Thoracic aorta (tissue), 2 donors: Measurements from ENCODE around the gene RPE. TPM values are rescaled to one million over a fixed set of nuclear protein-coding genes. Genes with fewer than 3 reads are reported as not detected.

ENCODE experiments used
- ATAC-seq: fragments of 150-250 bp; one replicate; pipeline ENCODE4 v1.8.0; 2017; ENCODE audit warnings: low read depth; ENCODE audit not compliant: insufficient number of reproducible peaks, low FRiP score
- DNase-seq: peaks from one replicate; pipeline ENCODE4 v3.0.0-alpha.2; 2020; ENCODE audit warnings: low spot score
- H3K27ac ChIP-seq, 2 donors: fragments of 200-600 bp; sonication (generic); 1 replicate in 1 of 2; 2 replicates in 1 of 2; pipeline ENCODE4 v1.5.1; 2016; ENCODE audit warnings: mild to moderate bottlenecking in 2 of 2, moderate library complexity in 2 of 2
- H3K27me3 ChIP-seq: fragments of 200-600 bp; sonication (generic); replicated peaks from 2 replicates; pipeline ENCODE4 v1.6.0; 2016; ENCODE audit warnings: mild to moderate bottlenecking; ENCODE audit not compliant: insufficient read depth
- H3K36me3 ChIP-seq: fragments of 200-600 bp; sonication (generic); one replicate; pipeline ENCODE4 v1.5.1; 2016
- H3K4me1 ChIP-seq, 2 donors: fragments of 200-600 bp; sonication (generic); 1 replicate in 1 of 2; 2 replicates in 1 of 2; pipeline versions ENCODE4 v1.5.1 to v1.6.0; 2016; ENCODE audit warnings: low read depth in 2 of 2, mild to moderate bottlenecking in 1 of 2; ENCODE audit not compliant: control insufficient read depth in 1 of 2
- H3K4me3 ChIP-seq: fragments of 200-600 bp; sonication (generic); 2 replicates; pipeline ENCODE4 v1.5.1; 2016; ENCODE audit warnings: mild to moderate bottlenecking
- H3K9me3 ChIP-seq: fragments of 200-600 bp; sonication (generic); 2 replicates; pipeline ENCODE4 v1.5.1; 2016
- total RNA-seq, 2 donors: library from RNA; depleted of rRNA; stranded (reverse); fragments of >200 nt; gene quantifications; one replicate each; pipeline versions ENCODE4 v1.1.0 to v1.2.3, GENCODE V29; 2016
- TF ChIP-seq, protein P1 (sequence below): fragments of 200-600 bp; sonication (generic); IDR thresholded peaks from one replicate; pipeline ENCODE4 v1.5.1; 2019; ENCODE audit warnings: antibody characterized with exemption

The RPE gene
- total RNA-seq, 2 donors from 2014 or later: 27.1 to 84.9 TPM

DNA sequence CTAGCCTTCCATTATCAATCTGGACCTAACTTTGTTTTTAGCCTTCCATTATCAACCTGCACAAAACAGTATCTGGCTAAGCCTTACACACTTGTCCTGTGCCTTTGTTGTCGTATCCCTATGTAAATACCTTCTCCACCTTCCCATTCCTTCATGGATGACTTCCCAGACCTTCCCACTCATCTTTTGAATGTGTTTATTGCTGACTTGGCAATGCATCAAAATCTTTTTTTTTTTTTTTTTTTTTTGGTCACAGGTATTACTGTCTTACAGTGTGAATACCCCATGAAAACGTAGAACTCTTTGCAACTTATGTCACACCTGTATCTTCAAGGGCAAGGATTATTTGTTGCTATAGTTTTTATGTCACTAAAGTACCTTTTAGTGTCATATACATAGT is 25.7 kb downstream of the RPE start:
- Histone ChIP-seq H3K9me3 (no peaks in the 10 kb centered on the region), H3K27ac (no peak overlapping the region), H3K4me1 (no peaks in the 10 kb centered on the region), H3K27me3 (no peaks in the 10 kb centered on the region), H3K36me3 (peaks cover 4% of the 10 kb centered on the region), H3K4me3 (no peak overlapping the region)
- TF ChIP-seq, protein P1, sequence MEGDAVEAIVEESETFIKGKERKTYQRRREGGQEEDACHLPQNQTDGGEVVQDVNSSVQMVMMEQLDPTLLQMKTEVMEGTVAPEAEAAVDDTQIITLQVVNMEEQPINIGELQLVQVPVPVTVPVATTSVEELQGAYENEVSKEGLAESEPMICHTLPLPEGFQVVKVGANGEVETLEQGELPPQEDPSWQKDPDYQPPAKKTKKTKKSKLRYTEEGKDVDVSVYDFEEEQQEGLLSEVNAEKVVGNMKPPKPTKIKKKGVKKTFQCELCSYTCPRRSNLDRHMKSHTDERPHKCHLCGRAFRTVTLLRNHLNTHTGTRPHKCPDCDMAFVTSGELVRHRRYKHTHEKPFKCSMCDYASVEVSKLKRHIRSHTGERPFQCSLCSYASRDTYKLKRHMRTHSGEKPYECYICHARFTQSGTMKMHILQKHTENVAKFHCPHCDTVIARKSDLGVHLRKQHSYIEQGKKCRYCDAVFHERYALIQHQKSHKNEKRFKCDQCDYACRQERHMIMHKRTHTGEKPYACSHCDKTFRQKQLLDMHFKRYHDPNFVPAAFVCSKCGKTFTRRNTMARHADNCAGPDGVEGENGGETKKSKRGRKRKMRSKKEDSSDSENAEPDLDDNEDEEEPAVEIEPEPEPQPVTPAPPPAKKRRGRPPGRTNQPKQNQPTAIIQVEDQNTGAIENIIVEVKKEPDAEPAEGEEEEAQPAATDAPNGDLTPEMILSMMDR: no peak
- ATAC-seq: no peak
- no peak for DNase-seq

GRCh38 chr2:210034087-210034683 is 31.7 kb downstream of the RPE start:
- Histone ChIP-seq H3K4me3 (no peak overlapping the region), H3K27ac (no peak overlapping the region), H3K9me3 (no peaks in the 10 kb centered on the region), H3K27me3 (no peaks in the 10 kb centered on the region), H3K4me1 (no peaks in the 10 kb centered on the region), H3K36me3 (no peaks in the 10 kb centered on the region)
- ATAC-seq (no peak), DNase-seq (no peak)
- TF ChIP-seq, protein P1: no peak

DNA sequence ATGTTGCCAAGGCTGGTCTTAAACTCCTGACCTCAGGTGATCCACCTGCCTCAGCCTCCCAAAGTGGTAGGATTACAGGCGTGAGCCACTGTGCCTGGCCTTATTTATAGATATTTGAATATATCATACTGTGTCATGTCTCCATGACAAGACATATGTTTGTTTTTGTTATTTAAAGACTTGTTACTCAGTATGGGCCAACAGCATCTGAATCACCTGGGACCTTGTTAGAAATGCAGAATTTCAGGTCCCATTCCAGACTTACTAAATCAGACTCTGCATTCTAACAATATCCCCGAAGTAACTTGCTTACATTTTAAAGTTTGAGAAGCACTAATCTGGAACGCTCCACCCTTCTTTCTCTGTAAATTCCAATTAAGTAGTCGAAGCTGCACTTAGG is 33.2 kb downstream of the RPE start:
- H3K27ac ChIP-seq: no peak overlapping the region
- no peak for ATAC-seq
- TF ChIP-seq, protein P1: no peak

DNA sequence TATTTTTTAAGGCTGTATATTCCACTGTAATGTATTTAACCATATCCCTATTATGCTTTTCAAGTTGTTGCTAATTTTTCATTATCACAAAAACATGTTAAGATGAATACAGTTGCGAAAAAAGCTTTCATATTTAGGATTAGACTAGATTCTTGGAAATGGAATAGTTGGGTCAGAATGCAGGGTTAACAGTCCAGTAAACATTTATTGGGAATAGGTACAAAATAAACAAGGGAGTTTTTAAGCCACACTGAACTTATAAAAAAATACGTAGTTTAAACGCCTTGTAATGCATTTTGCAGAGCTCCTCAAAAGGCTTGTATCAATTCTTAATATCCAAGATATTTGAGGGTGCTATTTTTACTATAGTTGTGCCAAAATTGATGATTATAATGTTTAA is 35.6 kb downstream of the RPE start:
- no peaks in the 10 kb centered on the region for H3K36me3 ChIP-seq
- DNase-seq: no peak
- no peak overlapping the region for H3K4me3 ChIP-seq
- H3K9me3 ChIP-seq: no peaks in the 10 kb centered on the region
- H3K27ac ChIP-seq: no peak overlapping the region
- TF ChIP-seq, protein P1: no peak
- no peaks in the 10 kb centered on the region for H3K27me3 ChIP-seq
- H3K4me1 ChIP-seq: no peaks in the 10 kb centered on the region
- ATAC-seq: no peak

More for the DNA sequence above, 33.2 kb downstream of the RPE start:
- Histone ChIP-seq H3K9me3 (no peaks in the 10 kb centered on the region), H3K27me3 (no peaks in the 10 kb centered on the region), H3K4me1 (no peaks in the 10 kb centered on the region), H3K36me3 (no peaks in the 10 kb centered on the region), H3K4me3 (no peak overlapping the region)
- no peak for DNase-seq

DNA sequence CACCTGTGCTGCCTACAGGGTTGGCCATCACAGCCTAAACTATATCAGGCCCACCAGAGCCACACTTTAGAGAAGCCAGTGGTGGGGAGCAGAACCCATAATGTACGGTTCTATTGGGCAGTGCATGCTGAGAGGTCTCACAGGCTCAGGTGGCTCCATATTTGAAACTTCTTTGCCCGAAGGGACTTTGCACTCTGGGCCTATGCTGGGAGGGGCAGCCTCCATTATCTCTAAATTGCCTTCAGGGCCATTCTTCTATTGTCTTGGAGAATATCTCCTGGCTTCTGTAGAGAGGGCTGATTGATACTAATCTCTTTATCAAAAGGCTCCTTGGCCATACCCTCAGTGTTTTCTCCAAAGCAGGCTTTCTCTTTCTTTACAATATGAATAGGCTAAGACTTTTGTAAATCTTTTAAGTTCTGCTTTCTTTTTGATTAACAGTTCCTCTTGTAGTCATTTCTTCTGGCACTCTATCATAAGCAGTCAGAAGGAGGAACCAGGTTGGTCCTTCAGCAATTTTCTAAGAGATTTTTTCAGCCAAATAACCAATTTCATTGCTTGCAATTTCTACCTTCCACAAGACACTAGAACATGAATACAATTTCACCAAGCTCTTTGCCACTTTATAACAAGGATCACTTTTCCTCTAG is 44.5 kb downstream of the RPE start:
- no peak for DNase-seq
- TF ChIP-seq, protein P1: no peak
- no peak overlapping the region for H3K27ac ChIP-seq
- no peak overlapping the region for H3K4me3 ChIP-seq
- no peaks in the 10 kb centered on the region for H3K27me3 ChIP-seq
- H3K36me3 ChIP-seq: peaks cover 4% of the 10 kb centered on the region
- H3K4me1 ChIP-seq: no peaks in the 10 kb centered on the region
- no peak for ATAC-seq
- peaks cover 7% of the 10 kb centered on the region for H3K9me3 ChIP-seq
